Medulla oblongata (tissue), 1 donor: ENCODE results near the gene CBLB.

Experiments used
- DNase-seq: peaks from one replicate; pipeline ENCODE4 v3.0.0-alpha.2; 2015; ENCODE audit errors: extremely low spot score

The CBLB gene

DNA sequence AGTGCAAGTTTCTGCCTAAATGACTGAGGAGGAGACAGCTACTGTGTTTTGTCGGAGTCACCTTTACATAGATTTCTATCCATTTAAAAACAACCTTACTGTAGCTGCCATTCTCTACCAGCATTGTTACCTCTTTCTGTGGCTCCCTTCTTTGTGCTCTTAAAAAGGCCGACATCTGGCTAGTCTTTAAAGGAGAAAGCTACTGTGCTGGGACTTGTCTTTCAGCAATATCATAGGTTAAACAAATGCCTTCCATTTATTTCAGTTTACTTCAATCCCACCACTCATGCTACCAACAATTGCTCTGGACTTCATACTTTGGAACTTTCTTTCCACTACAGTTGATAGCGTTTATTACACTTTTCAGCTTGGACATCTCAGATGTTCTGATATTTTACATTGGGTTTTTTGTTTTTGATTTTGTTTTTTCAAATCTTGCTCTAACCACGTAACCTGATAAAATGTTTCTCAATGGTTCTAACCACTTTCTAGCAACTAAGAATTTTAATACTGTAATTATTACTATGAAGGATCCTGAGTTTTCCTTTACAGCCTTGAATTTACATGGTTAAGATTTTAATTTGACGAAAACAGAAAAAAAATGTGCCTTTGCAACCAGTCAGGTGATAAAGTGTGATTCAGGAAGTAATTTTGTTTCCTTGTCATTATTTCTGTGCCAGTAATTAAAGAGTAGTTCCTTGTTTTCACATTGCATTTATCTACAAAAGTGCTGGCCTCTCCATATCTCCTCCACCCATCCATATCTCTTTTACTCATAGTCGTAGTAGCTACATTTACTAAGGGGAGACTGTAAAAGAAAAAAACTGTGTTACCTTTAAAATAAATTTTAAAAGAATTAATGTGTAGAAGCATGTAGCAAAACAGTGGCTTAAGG, 1.3 kb upstream of the CBLB start:
- no peak for DNase-seq

DNA sequence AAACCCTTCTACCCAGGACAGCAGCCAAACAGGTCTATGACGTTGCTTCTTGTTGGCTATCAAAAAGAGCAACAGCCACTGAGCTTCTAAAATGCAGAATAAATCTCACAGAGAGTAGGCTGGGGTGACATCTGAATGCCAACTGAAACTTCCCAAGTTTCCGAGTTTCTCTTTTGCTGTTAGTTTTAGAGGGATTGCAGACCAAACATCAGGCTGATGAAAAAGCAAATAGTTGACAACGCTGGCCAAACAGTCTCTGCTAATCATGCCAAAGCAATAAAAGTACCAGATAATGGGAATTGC, 670 bp upstream of the CBLB start:
- DNase-seq = no peak

DNA sequence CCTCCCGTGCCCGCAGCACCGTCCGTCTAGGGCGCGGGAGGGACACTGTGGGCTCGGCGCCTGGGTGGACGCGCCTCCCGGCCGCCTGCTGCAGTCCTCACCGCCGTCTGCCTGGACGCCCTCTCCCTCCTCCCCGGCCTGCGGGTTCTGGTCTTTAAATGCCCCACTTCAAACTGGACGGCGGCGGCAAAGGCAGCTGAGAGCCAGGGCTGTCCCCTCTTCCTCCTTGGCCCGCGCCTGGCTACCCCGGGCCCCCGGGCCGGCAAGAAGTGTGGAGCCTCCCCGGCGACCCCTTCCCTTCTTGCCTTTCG, 426 bp downstream of the CBLB start:
- DNase-seq = no peak

DNA sequence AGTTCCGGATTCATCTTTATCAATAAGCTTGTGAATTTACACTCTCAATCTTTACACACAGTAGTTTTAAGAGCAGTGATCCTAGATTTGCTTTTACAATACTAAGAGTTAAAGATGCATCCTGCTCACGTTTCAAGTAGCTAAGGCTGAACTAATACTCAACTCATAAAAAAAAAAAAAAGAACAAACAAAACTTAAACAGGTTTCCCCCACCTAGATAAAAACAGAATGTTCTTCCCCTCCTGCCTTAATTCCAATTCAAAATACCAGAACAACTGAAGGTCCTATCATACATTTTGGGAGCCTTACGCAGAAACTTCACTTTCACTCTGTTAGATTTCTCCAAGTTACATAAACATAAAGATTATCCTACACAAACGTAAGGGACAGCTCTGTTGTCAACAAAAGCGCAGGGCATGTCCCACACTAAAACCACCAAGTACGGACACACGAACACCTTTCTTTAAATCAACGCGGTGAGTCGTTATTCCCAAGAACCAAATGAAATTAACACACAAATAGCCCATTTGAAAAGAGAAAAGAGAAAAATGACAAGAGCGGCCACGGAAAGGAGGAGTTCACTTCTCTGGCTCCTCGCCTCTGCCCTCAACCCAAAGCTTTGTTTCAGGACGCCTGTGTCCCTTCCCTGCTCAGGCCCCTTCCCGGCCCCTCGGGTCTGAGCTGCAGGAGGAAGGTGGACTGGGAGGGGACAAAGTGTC, 941 bp downstream of the CBLB start:
- DNase-seq = peak; percentile 58

DNA sequence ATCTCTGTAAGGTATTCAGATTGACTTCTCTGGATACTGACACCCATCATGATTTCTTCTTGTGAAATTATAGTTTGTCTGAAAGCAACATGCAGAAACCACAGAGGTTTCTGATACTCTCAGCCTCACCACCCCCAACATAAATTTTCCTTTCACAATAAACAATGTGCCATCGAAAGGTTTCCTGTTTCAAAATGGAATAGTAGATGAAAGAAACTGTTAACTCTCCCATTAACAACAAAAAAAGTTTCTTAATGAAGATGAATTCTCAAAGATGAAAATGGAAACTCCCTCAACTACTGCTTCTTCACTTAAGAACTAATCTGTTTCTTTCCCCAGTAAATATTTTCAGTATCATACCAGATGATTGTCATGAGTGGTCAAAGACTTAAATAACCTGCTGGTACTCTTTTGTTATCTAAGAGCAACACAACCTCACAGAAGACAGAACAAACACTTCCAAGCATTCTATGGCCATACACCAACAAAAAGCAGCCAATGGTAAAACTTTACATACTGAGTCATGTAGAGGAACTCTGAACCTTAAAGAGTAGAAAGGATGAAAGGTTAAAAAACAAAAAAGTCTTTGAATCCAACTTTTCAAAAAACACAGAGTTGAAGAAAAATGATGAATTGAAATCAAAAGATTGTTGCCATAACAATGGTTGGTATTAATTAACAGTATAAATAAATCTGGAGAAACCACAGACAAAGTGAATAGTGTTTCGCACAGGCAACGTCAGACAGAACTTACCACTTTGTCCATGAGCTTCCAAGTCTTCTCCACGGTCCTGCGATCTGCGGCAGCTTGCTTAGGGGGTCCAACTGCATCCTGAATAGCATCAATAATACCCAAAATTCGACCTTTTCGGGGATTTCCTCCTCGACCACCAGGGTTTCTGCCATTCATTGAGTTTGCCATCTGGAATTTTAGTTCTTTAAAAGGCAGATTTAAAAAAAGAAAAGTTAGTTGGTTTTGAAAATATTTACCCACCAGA, 1.9 kb downstream of the CBLB start:
- peak; percentile 46 for DNase-seq

DNA sequence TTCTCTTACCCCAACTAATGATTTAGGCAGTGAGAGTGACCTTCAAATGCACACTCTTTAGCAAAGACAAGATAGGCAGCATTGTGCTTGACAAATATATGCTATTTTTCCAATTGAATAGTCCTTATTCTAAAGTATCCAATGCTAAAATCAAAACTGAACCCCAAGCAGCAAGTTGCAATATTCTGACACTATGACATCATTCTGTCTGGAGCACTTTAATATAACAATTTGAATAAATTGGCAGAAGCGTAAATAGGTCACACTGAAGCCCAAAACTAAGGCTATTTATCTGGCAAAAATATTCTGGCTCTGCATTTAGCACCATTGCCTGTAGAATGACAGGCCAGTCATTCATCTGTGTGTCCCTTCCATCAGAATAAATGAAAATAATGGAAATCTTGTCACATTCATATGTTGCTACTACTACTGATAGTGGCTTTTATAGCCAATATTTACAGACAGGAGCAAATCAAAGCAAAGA, 2.9 kb downstream of the CBLB start:
- no peak for DNase-seq

DNA sequence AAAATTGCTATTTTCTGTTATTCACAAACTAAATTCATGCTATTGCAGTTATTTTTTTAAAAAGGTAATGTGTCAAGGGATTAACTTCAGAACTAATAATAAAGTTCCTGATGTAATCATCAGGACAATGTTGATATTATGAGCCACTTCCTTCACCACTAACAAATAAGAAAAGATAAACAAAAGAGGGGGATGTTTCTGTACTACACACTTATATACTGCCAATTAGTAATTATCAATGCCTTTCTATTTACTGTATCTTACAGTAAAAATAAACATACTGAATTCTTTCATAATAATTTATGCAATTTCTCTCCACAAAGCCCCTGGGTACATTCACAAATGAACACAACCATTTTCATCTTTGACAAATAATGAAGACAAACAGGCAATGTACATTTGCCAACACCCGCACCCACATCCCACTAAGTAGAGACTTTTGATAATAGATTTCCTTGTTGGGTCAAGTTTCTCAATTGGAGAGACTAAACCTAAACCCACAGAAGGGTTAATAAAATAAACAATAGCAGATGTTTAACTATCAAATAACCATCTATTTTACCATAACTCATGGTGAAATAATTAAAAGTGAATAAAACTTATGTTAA, 3.7 kb downstream of the CBLB start:
- DNase-seq = no peak

DNA sequence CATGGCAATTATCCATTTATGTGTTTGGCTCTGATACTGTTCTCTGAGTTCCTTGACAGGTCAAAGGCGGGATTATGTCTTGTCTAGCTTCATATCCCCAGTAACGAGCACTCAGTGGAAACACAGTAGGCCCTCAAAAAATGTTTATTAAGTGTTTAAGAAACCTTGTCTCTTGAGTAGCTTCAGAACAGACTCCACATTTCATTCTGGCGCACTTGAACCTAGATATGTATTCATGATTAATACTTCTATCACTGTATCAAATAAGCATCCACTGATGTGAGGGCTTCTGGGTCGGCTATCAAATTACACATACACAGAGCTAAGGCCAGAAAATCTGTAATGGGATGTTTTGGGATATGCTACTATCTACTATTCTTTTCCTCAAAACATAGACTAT, 4.6 kb downstream of the CBLB start:
- no peak for DNase-seq

DNA sequence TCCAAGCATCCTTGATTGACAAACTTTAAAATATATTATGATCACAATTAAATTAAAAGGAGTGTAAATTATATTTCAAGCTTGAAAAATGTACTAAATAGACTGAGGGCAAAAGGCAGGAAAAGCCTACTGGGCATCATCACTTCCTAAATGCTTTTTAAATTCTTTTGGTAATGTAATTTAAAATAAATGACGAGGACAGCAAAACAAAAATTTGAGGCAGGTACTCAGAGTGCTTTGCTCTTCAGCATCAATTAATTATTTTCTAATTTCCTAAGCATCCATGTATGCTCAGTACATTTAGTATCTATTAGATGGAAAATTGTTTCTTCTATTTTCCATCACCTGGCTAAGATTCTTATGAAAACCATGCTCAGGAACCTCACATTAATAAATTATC, 5.2 kb downstream of the CBLB start:
- DNase-seq = no peak

DNA sequence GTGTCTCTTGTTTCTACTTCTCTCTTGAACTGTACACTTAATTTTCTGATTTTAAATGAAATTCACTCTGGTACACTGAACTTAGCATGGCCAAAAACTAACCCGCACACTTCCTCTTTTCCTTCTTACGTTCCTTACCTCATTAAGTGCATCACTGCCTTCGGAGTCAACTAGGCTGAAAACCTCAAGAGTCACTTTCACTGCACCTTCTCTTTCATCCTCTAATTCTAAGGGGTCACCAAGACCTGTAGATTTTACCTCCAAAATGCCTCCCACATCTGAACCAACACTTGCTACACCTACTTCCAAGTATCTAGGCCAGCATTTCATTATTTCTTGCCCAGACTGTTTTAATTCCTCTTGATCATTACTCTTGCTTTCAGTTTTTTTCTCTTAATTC, 6.6 kb downstream of the CBLB start:
- no peak for DNase-seq

DNA sequence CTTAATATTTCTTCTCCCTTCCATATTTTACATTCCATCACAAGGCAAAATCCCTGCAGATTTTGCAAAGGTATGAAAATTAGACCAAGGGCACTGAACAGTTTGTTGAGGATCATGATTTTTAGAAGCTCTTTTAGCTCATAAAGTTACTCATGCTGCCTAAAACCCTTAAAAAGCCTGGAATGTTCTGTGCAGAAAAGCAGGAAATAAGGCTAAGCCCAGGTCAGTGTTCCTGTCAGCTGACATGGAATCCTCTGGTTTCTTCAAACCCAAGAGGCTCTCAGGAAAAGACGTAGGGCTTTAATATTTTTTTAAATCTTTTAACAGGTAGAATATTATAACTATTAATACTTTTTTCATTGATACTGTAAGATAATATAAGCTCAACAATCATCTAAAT, 8.2 kb downstream of the CBLB start:
- no peak for DNase-seq

DNA sequence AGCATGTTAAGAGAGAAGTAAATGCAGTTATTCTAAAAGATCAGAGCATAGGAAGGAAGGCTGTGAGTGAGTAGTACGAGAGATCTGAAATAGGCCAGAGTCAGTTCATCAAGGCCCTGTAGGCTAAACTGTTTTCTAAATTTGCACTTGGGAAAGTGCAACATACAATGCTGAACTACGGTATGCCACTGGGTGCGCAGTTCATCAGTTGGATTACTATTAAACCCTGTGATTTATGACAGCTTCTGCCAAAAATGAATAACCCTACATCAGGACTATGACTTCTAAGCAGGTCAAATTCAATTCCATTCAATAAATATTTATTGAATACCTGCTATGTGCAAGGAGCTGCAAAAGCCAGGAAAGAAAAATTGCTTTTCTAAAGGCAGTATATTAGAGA, 10.8 kb downstream of the CBLB start:
- no peak for DNase-seq

DNA sequence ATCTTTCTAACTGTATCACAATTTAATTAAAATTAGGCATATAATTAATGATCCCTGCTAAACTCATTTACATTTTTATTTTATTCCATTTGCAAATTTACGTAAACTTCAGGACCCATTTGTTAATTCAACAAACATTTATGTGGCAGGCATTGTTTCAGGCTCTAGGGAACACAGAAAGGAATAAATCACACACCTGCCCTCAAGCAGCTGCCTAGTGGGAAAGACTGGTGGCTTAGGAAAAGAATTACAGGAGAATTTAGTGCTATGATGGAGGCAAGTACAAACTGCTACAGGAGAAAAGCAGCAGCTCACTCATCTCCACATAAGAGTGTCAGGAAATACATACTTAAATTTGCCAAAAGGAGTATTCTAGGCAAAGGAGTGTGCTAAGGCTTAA, 11.2 kb downstream of the CBLB start:
- DNase-seq = no peak

DNA sequence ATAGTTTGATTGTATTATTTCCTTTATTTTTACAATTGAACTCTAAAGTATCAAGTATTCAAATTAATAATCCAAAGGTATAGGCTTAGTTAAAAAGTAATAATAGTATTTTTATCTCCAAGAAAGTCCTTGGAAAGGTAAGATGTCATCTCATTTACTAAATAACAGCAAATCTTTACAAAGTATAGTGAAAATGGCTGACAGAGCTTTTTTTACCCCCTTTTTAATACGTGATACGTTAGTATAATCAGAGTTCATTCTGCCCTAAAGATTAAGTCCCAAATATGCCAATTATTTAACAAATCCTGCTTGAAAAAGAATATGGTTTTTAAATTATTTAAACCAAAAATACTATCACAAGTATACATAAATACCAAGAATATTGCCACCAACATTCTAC, 12.2 kb downstream of the CBLB start:
- no peak for DNase-seq

DNA sequence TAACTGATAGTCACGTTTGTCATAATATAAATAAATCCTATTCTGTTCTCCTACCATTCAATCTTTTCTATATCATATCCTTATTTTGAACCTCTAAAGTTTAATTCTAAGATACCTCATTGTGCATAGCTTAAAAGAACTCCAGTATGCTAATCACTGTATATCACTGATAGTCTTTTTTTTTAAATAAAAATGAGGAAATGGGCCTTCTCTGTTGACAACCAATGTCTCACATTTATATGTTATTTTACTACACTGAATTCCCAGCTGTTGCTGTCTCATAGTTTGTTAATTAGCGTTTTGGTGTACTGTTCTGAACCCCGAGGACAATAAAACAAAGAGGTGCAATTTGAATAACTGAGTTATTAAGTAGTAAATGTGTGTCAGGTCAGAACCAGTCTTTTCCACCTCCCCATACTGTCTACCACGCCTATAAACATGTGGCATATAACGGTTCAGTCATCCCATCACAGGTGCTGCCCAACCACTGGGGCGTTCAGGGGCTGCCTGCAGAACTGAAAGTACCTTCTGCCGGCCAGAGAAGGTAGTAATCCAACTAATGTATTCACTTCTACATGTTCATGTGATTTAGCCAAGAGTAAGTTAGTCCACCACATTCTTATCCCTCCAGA, 14.9 kb downstream of the CBLB start:
- DNase-seq = no peak

DNA sequence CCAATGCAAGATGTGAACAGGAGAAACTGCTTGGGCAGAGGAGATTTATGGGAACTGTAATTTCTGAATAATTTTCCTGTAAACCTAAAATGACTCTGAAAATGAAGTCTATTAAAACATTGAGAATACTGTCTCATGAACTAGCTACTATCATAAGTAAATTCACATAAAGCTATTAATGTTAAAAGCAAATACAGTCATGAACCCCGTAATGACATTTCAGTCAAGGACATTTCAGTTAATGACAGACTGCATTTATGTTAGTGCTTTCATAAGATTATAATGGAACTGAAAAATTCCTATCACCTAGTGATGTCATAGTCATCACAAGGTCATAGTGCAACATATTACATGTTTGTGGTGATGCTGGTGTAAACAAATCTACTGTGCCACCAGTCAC, 17.2 kb downstream of the CBLB start:
- no peak for DNase-seq

DNA sequence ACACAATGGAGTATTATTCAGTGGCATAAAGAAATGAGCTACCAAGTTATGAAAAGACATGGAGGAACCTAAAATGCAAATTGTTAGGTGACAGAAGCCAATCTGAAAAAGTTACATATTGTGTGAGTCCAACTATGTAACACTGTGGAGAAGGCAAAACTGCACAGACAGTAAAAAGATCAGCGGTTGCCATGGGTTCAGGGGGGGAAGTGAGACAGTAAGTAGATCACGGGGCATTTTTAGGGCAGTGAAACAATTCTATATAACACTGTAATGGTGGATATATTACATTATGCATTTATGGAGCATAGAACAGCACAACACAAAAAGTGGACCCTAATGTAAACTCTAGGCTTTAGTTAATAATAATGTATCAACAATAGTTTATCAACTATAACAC, 17.6 kb downstream of the CBLB start:
- no peak for DNase-seq

DNA sequence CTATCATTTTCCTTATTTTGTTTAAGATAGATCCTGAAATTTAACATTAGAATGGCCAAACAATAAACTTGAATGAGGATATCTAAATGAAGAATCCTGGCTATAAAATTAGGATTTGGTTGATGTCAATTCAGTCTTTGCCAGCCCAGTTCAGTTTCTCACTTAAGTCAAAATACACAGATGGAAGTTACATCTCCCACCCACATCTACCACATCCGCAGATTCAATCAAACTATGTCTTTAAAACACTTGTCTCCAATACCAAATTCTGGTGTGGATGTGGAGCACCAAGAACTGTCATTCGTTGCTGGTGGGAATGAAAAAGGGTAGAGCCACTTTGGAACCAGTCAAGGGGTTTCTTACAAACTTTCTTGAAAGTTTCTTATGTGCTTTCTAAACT, 18.2 kb downstream of the CBLB start:
- DNase-seq = no peak

DNA sequence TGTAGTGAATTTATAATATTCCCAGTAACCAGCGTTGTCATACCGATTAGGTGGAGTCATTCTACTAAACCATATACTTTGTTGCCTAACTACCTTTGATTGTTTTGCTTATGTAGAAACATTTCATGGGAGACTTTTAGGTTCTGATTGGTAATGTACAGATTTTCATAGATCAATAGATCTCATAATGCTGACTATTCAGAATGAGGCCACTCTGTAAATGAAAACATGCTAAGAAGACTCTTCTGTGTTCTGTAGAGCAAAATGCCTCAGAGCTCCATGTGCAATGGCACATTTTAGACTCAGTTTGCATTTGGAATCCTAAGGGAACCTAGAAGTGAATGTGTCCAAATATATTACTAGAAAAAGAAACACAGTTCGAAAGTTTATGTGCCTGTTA, 20.0 kb downstream of the CBLB start:
- DNase-seq = no peak

DNA sequence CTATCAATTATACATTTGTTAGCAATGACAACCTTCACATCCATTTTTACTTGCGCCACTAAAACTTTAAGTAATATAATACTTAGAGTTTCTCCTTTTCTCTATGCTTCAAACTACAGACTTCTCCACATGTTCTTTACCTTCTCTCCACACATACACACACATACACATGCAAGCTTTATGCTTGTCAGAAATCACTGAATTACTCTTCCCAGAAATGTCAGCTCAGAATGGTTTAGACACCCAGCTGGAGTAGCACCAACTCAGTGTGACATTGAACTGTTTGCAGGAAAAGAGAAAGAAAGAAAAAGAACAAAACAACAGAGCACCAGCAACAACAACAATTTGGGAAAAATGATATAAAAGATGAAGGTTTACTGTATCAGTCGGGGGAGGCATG, 20.9 kb downstream of the CBLB start:
- no peak for DNase-seq

DNA sequence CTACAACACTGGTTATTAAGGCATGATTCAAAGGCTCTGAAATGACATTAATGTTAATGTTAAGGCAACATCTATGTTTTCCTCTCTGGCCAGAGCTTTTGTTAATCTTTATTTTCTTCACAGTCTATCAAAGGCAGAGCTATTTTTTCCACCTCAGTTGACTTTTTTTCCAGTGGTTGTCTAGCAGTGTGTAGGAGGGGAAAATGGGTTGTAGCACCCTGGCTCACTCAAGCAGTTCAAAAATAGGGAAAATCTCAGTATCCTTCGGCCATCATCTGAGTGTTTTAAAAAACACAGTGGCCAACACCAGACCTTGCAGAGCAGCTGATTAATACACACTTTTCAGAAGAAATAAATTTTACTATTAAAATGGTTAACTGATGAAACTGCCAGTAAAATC, 21.4 kb downstream of the CBLB start:
- no peak for DNase-seq
